PC-3 (cell line): ENCODE measurements around the gene CYTH3. TPM values are rescaled to one million over a fixed set of nuclear protein-coding genes. Genes with fewer than 3 reads are reported as not detected.

Experiments used
- ATAC-seq: fragments of 200-7000 bp; cut with Tn5 transposase; 2 replicates; pipeline ENCODE4 v1.9.1; 2020; ENCODE audit warnings: mild to moderate bottlenecking, moderate library complexity
- BruUV-seq: library from RNA; stranded (reverse); fragments of 400-500 nt; replicated peaks from 2 replicates; lab custom pipeline; 2021; lab: Mats Ljungman, UMichigan
- CTCF ChIA-PET: fragments of 300-600 bp; sonication (Branson Sonifier 250); formaldehyde crosslinking; loops from one replicate; lab custom pipeline; 2022; ENCODE audit warnings: antibody characterized with exemption; lab: Charles Lee
- POLR2A ChIA-PET: fragments of 300-600 bp; sonication (Branson Sonifier 250); formaldehyde crosslinking; loops from one replicate; lab custom pipeline; 2022; ENCODE audit warnings: antibody characterized with exemption; ENCODE audit not compliant: unreplicated experiment; lab: Charles Lee
- DNase-seq: peaks from one replicate; pipeline ENCODE4 v3.0.0-alpha.2; 2015
- H2AFZ ChIP-seq: fragments of 300-600 bp; sonication (generic); 2 replicates; pipeline ENCODE4 v1.6.0; 2016; ENCODE audit warnings: antibody characterized with exemption, low read length
- H3F3A ChIP-seq: fragments of 300-600 bp; sonication (generic); one replicate; pipeline ENCODE4 v1.6.0; 2017; ENCODE audit warnings: antibody characterized with exemption, low read length, control low read depth, mild to moderate bottlenecking; ENCODE audit not compliant: unreplicated experiment
- H3K27ac ChIP-seq: fragments of 300-600 bp; sonication (generic); 2 replicates; pipeline ENCODE4 v1.5.1; 2016; ENCODE audit warnings: mild to moderate bottlenecking, low read length
- H3K27me3 ChIP-seq: fragments of 300-600 bp; sonication (generic); 2 replicates; pipeline ENCODE4 v1.6.1; 2016; ENCODE audit warnings: low read length, mixed read lengths
- H3K36me3 ChIP-seq: fragments of 300-600 bp; sonication (generic); 2 replicates; pipeline ENCODE4 v1.6.1; 2016; ENCODE audit warnings: low read depth, mixed run types, low read length, mixed read lengths
- H3K4me1 ChIP-seq: fragments of 300-600 bp; sonication (generic); 2 replicates; pipeline ENCODE4 v1.5.1; 2016; ENCODE audit warnings: low read length; ENCODE audit not compliant: insufficient read depth
- H3K4me2 ChIP-seq: fragments of 300-600 bp; sonication (generic); 2 replicates; pipeline ENCODE4 v1.6.0; 2016; ENCODE audit warnings: low read length
- H3K4me3 ChIP-seq: fragments of 300-600 bp; sonication (generic); 2 replicates; pipeline ENCODE4 v1.5.1; 2016; ENCODE audit warnings: mild to moderate bottlenecking, low read length, mixed read lengths
- H3K79me2 ChIP-seq: fragments of 300-600 bp; sonication (generic); 2 replicates; pipeline ENCODE4 v1.6.1; 2017; ENCODE audit warnings: low read length, mixed read lengths
- H3K9ac ChIP-seq: fragments of 300-600 bp; sonication (generic); 2 replicates; pipeline ENCODE4 v1.6.0; 2016; ENCODE audit warnings: mild to moderate bottlenecking, low read length
- H3K9me2 ChIP-seq: fragments of 300-600 bp; sonication (generic); replicated peaks from 2 replicates; pipeline ENCODE4 v1.6.1; 2016; ENCODE audit warnings: mixed run types, low read length, mixed read lengths
- H3K9me3 ChIP-seq: fragments of 300-600 bp; sonication (generic); 2 replicates; pipeline ENCODE4 v1.6.1; 2016; ENCODE audit warnings: low read length, mixed read lengths
- H4K20me1 ChIP-seq: fragments of 300-600 bp; sonication (generic); 2 replicates; pipeline ENCODE4 v1.6.1; 2016; ENCODE audit warnings: low read length, mixed read lengths
- EZH2 ChIP-seq: fragments of 300-600 bp; sonication (generic); IDR thresholded peaks from one replicate; pipeline ENCODE4 v1.6.1; 2017; ENCODE audit warnings: antibody characterized with exemption, mild to moderate bottlenecking, low read length; ENCODE audit not compliant: unreplicated experiment
- EZH2phosphoT487 ChIP-seq: fragments of 300-600 bp; sonication (generic); IDR thresholded peaks from 2 replicates; pipeline ENCODE4 v1.6.1; 2018; ENCODE audit warnings: mild to moderate bottlenecking, antibody characterized with exemption, low read length, borderline replicate concordance
- intact Hi-C: fragments of 100-400 bp; cut with micrococcal nuclease; formaldehyde crosslinking; loops from 2 replicates; pipeline ENCODE4 v1.9.0; 2023
- total RNA-seq: library from RNA; depleted of rRNA; stranded (reverse); fragments of >200 nt; gene quantifications from 2 replicates; pipeline ENCODE4 v1.2.3, GENCODE V29; 2014; rRNA removed
- TF ChIP-seq, protein P1 (sequence below): fragments of 300-600 bp; sonication (generic); conservative IDR thresholded peaks from 2 replicates; pipeline ENCODE4 v1.5.1; 2017; ENCODE audit warnings: antibody characterized with exemption, low read depth, mild to moderate bottlenecking, low read length

Gene CYTH3
- total RNA-seq, 1 experiment from 2014 or later: 23.1 TPM

GRCh38 chr7:6116211-6116610 is 156.2 kb downstream of the CYTH3 start:
- H3K36me3 ChIP-seq: peaks cover 53% of the 10 kb centered on the region
- no TSS peak for BruUV-seq
- H3K79me2 ChIP-seq: peaks cover 1% of the 10 kb centered on the region; the same call in 1 of the 2 replicates
- peaks cover 4% of the 10 kb centered on the region; the same call in 1 of the 2 replicates for H3K9me3 ChIP-seq
- H2AFZ ChIP-seq: no peak overlapping the region
- POLR2A ChIA-PET: no interaction called here
- no peaks in the 10 kb centered on the region for H4K20me1 ChIP-seq
- intact Hi-C loops: no loop called here
- no peak for TF ChIP-seq EZH2phosphoT487
- TF ChIP-seq, protein P1, sequence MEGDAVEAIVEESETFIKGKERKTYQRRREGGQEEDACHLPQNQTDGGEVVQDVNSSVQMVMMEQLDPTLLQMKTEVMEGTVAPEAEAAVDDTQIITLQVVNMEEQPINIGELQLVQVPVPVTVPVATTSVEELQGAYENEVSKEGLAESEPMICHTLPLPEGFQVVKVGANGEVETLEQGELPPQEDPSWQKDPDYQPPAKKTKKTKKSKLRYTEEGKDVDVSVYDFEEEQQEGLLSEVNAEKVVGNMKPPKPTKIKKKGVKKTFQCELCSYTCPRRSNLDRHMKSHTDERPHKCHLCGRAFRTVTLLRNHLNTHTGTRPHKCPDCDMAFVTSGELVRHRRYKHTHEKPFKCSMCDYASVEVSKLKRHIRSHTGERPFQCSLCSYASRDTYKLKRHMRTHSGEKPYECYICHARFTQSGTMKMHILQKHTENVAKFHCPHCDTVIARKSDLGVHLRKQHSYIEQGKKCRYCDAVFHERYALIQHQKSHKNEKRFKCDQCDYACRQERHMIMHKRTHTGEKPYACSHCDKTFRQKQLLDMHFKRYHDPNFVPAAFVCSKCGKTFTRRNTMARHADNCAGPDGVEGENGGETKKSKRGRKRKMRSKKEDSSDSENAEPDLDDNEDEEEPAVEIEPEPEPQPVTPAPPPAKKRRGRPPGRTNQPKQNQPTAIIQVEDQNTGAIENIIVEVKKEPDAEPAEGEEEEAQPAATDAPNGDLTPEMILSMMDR: no peak
- no peak for TF ChIP-seq EZH2
- CTCF ChIA-PET: no interaction called here
- H3K4me3 ChIP-seq: no peak overlapping the region
- DNase-seq: no peak
- H3K4me1 ChIP-seq: no peaks in the 10 kb centered on the region
- no peaks in the 10 kb centered on the region for H3F3A ChIP-seq
- H3K9me2 ChIP-seq: no peaks in the 10 kb centered on the region
- H3K27ac ChIP-seq: no peak overlapping the region
- no peak for ATAC-seq
- no peak overlapping the region for H3K9ac ChIP-seq
- H3K4me2 ChIP-seq: no peak overlapping the region
- H3K27me3 ChIP-seq: no peaks in the 10 kb centered on the region

Other genes starting within 250 kb of the CYTH3 start
- gene ANKRD61, start 241.2 kb downstream of the CYTH3 start, total RNA-seq: 0.23 and 0.26 TPM in 2 replicates
- gene EIF2AK1, start 213.4 kb downstream of the CYTH3 start, total RNA-seq: 239 and 325 TPM in 2 replicates
- 3.9 and 5.6 TPM in 2 replicates for gene USP42, start 167.7 kb downstream of the CYTH3 start, total RNA-seq
- 19.1 and 19.3 TPM in 2 replicates for gene FAM220A, start 76.3 kb upstream of the CYTH3 start, total RNA-seq
- gene RAC1, start 101.9 kb upstream of the CYTH3 start, total RNA-seq: 89.7 and 138 TPM in 2 replicates
- 23.4 and 34.5 TPM in 2 replicates for gene DAGLB, start 175.3 kb upstream of the CYTH3 start, total RNA-seq
- gene KDELR2, start 211.5 kb upstream of the CYTH3 start, total RNA-seq: 107 and 109 TPM in 2 replicates